CD4-positive, CD25-positive, alpha-beta regulatory T cell (primary cell): Measurements from ENCODE around the gene PDE6A. TPM values are rescaled to one million over a fixed set of nuclear protein-coding genes. Genes with fewer than 3 reads are reported as not detected.
"Not testable (repeated sequence)": the region's sequence is repeated elsewhere in the genome, so short reads cannot be mapped to it uniquely, and the experiment has no call there.

Experiments
- ATAC-seq, 2 donors: fragments of 150-1000 bp; cut with Tn5 transposase; one replicate each; pipeline ENCODE4 v1.10.0; 2021; ENCODE audit warnings: low read depth in 2 of 2, moderate number of reproducible peaks in 2 of 2, moderate library complexity in 1 of 2
- DNase-seq, 3 donors: peaks; one replicate each; pipeline versions ENCODE4 v3.0.0 to v3.0.0-alpha.2; 2012 to 2022; ENCODE audit warnings: mixed read lengths in 1 of 3
- H3K27ac ChIP-seq: one replicate; pipeline ENCODE4 v1.7.0; 2013; ENCODE audit warnings: mild to moderate bottlenecking, low read length; ENCODE audit not compliant: insufficient read depth, poor library complexity, severe bottlenecking
- H3K27me3 ChIP-seq: one replicate; pipeline ENCODE4 v1.7.0; 2013; ENCODE audit warnings: low read length; ENCODE audit not compliant: control insufficient read depth, insufficient read depth
- H3K36me3 ChIP-seq: one replicate; pipeline ENCODE4 v1.7.0; 2013; ENCODE audit warnings: mild to moderate bottlenecking, low read length, moderate library complexity; ENCODE audit not compliant: control insufficient read depth, insufficient read depth
- H3K4me1 ChIP-seq: 2 replicates; pipeline ENCODE4 v1.7.0; 2013; ENCODE audit warnings: mild to moderate bottlenecking, low read length; ENCODE audit not compliant: insufficient read depth, control insufficient read depth, poor library complexity, severe bottlenecking
- H3K4me3 ChIP-seq: one replicate; pipeline ENCODE4 v1.7.0; 2013; ENCODE audit warnings: low read depth, mild to moderate bottlenecking, low read length, moderate library complexity
- H3K9me3 ChIP-seq, 2 experiments: 1 replicate in 1 of 2; 2 replicates in 1 of 2; pipeline ENCODE4 v1.7.0; 2013; ENCODE audit warnings: low read length in 2 of 2, mild to moderate bottlenecking in 1 of 2, moderate library complexity in 1 of 2; ENCODE audit not compliant: control insufficient read depth in 2 of 2
- H3K27ac Mint-ChIP-seq, 3 donors: one replicate each; pipeline ENCODE4 v1.8.0; 2020 to 2022; ENCODE audit warnings: mild to moderate bottlenecking in 3 of 3, mixed read lengths in 3 of 3, moderate library complexity in 2 of 3
- H3K27me3 Mint-ChIP-seq: one replicate; pipeline ENCODE4 v1.8.0; 2022; ENCODE audit warnings: mild to moderate bottlenecking, mixed read lengths
- H3K36me3 Mint-ChIP-seq: one replicate; pipeline ENCODE4 v1.8.0; 2020; ENCODE audit warnings: mixed read lengths
- H3K4me1 Mint-ChIP-seq, 4 donors: one replicate each; pipeline ENCODE4 v1.8.0; 2020 to 2022; ENCODE audit warnings: mixed read lengths in 4 of 4, mild to moderate bottlenecking in 1 of 4
- H3K4me3 Mint-ChIP-seq, 4 donors: one replicate each; pipeline ENCODE4 v1.8.0; 2020 to 2022; ENCODE audit warnings: mild to moderate bottlenecking in 4 of 4, mixed read lengths in 4 of 4, moderate library complexity in 3 of 4
- H3K9me3 Mint-ChIP-seq, 7 donors: one replicate each; pipeline ENCODE4 v1.8.0; 2020 to 2022; ENCODE audit warnings: mixed read lengths in 7 of 7, mild to moderate bottlenecking in 3 of 7, moderate library complexity in 2 of 7
- polyA plus RNA-seq, 4 donors: library from polyadenylated mRNA; unstranded; fragments of 300-500 nt; fragmentation: Illumina TruSeq; gene quantifications; one replicate each; pipeline ENCODE4 v1.2.3, GENCODE V29; 2021
- total RNA-seq: library from RNA; stranded (reverse); gene quantifications from one replicate; pipeline ENCODE4 v1.2.3, GENCODE V29; 2022

PDE6A gene
- total and polyA plus RNA-seq, 5 donors from 2014 or later = not detected

DNA sequence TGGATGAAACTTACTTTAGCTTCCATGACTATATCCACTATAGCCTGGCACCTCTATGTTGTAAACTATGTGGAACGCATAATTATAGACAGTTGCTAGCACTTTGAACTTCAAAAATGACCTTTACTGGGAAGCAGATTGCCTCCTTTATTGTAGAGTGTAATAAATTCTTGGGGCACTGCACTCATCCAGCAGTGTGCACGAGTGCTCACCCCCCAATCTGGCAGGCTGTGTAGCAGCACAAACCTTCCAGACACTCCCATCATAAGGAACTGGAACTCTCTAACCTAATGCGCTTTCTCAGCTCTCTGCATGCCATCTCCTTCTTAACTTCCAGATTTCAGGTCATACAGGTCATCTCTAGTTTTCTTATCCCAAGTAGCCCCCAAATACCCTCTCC lies 1.5 kb upstream of the PDE6A start:
- DNase-seq (no peak), ATAC-seq (no peak)
- H3K4me3 Mint-ChIP-seq = no peak overlapping the region
- no peaks in the 10 kb centered on the region for H3K36me3 Mint-ChIP-seq
- Histone ChIP-seq H3K4me3 (no peak overlapping the region), H3K36me3 (no peaks in the 10 kb centered on the region), H3K27ac (no peak overlapping the region), H3K9me3 (no peaks in the 10 kb centered on the region), H3K4me1 (no peaks in the 10 kb centered on the region), H3K27me3 (peaks cover 5% of the 10 kb centered on the region)
- no peaks in the 10 kb centered on the region for H3K4me1 Mint-ChIP-seq
- peaks cover 20% of the 10 kb centered on the region for H3K27me3 Mint-ChIP-seq
- H3K27ac Mint-ChIP-seq = no peak overlapping the region
- no peaks in the 10 kb centered on the region for H3K9me3 Mint-ChIP-seq

DNA sequence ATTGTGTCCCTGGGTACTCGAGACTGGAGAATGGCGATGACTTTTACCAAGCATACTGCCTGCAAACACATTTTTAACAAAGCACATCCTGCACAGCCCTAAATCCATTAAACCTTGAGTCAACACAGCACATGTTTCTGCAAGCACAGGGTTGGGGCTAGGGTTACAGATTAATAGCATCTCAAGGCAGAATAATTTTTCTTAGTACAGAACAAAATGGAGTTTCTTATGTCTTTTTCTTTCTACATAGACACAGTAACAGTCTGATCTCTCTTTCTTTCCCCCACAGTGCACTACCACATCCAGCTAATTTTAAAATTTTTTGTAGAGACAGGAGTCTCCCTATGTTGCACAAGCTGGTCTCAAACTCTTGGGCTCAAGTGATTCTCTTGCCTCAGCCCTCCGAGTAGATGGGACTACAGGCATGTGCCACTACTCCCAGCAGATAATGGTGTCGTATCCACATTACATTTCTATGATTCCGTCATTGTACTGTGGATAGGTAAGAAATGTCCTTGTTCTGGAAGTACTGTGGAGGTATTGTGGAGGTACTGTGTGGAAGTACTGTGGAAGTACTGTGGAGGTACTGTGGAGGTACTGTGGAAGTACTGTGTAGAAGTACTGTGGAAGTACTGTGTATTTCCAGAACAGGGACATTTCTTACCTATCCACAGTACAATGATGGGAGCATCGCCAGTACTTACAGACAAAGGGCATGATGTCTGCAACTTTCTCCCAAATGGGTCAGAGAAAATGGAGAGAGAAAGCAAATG lies 1.2 kb downstream of the PDE6A start:
- H3K4me3 Mint-ChIP-seq, H3K27me3 Mint-ChIP-seq, H3K9me3 ChIP-seq, H3K27ac ChIP-seq, H3K4me1 ChIP-seq, H3K4me3 ChIP-seq, H3K27me3 ChIP-seq, DNase-seq, ATAC-seq, H3K36me3 ChIP-seq, H3K9me3 Mint-ChIP-seq, H3K4me1 Mint-ChIP-seq, H3K27ac Mint-ChIP-seq, H3K36me3 Mint-ChIP-seq: not testable (repeated sequence)

DNA sequence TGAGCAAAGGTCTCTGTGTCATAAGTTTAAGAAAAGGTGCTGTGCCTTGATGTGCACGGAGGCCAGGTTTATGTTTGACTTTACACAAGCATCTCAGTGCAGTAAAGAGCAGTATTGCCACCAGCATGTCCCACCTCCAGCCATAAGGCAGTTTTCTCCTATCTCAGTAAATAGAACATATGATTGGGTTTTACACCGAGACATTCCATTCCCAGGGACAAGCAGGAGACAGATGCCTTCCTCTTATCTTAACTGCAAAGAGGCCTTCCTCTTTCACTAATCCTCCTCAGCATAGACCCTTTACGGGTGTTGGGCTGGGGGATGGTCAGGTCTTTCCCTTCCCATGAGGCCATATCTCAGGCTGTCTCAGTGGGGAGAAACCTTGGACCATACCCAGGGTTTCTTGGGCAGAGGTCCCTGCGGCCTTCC lies 1.8 kb downstream of the PDE6A start:
- not testable (repeated sequence) for H3K27me3 Mint-ChIP-seq, H3K4me1 ChIP-seq, H3K27ac Mint-ChIP-seq, H3K27ac ChIP-seq, H3K36me3 ChIP-seq, ATAC-seq, H3K9me3 ChIP-seq, H3K4me3 ChIP-seq, H3K9me3 Mint-ChIP-seq, H3K36me3 Mint-ChIP-seq, H3K4me1 Mint-ChIP-seq, H3K4me3 Mint-ChIP-seq, H3K27me3 ChIP-seq, DNase-seq

GRCh38 chr5:149942199-149942598 lies 2.4 kb downstream of the PDE6A start:
- no peak overlapping the region for H3K4me3 Mint-ChIP-seq
- H3K27ac Mint-ChIP-seq = no peak overlapping the region
- H3K4me3 ChIP-seq = no peak overlapping the region
- DNase-seq = no peak
- no peaks in the 10 kb centered on the region for H3K36me3 ChIP-seq
- H3K27me3 Mint-ChIP-seq = peaks cover 6% of the 10 kb centered on the region
- H3K4me1 Mint-ChIP-seq = no peaks in the 10 kb centered on the region
- no peaks in the 10 kb centered on the region for H3K9me3 Mint-ChIP-seq
- no peaks in the 10 kb centered on the region for H3K4me1 ChIP-seq
- peaks cover 2% of the 10 kb centered on the region for H3K27me3 ChIP-seq
- H3K27ac ChIP-seq = no peak overlapping the region
- H3K36me3 Mint-ChIP-seq = no peaks in the 10 kb centered on the region
- ATAC-seq = no peak
- no peaks in the 10 kb centered on the region for H3K9me3 ChIP-seq

GRCh38 chr5:149941795-149942194 lies 2.8 kb downstream of the PDE6A start:
- Mint-ChIP-seq H3K4me3 (no peak overlapping the region), H3K4me1 (no peaks in the 10 kb centered on the region), H3K27ac (no peak overlapping the region), H3K27me3 (peaks cover 4% of the 10 kb centered on the region), H3K9me3 (no peaks in the 10 kb centered on the region), H3K36me3 (no peaks in the 10 kb centered on the region)
- no peak overlapping the region for H3K27ac ChIP-seq
- no peaks in the 10 kb centered on the region for H3K4me1 ChIP-seq
- ATAC-seq (no peak), DNase-seq (no peak)
- peaks cover 4% of the 10 kb centered on the region for H3K27me3 ChIP-seq
- no peak overlapping the region for H3K4me3 ChIP-seq
- no peaks in the 10 kb centered on the region for H3K9me3 ChIP-seq
- H3K36me3 ChIP-seq = no peaks in the 10 kb centered on the region

DNA sequence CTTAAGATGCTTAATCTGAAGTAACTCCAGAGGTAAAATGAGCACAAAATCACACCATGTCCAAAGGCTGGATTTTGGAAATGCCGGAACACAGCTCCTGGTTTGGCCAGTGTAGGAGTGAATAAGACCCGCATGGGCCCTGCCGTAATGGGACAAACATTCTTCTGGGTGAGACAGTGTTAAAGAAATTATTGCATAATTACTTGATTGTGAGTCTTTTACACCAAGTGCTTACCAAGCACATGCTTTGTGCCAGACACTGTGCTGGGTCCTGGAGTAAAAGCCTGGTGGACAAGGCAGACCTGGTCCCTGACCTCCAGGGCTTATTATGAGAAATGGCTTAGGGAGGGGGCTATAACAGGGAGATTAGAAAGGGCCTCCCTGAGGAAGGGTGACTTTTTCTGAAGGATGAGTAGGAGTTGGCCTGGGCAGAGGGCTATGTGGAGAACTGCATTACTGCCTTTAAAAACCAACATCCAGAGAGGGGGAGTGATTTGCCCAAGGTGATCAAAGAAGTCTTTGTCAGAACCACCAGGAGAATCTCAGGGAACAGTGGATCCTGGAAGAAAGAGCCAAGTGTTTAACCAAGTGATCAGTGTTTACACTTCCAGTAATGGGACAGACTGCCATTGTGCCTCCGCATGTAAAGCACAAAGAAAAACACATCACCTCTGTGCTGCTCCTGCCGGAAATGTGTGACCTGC lies 3.5 kb downstream of the PDE6A start:
- no peak for ATAC-seq
- DNase-seq = no peak
- H3K9me3 ChIP-seq = no peaks in the 10 kb centered on the region
- no peak overlapping the region for H3K4me3 ChIP-seq
- H3K4me1 ChIP-seq = no peaks in the 10 kb centered on the region
- H3K27me3 ChIP-seq = peaks cover 4% of the 10 kb centered on the region
- Mint-ChIP-seq H3K27ac (no peak overlapping the region), H3K4me3 (no peak overlapping the region), H3K27me3 (peaks cover 6% of the 10 kb centered on the region), H3K9me3 (no peaks in the 10 kb centered on the region), H3K36me3 (no peaks in the 10 kb centered on the region), H3K4me1 (no peaks in the 10 kb centered on the region)
- no peak overlapping the region for H3K27ac ChIP-seq
- no peaks in the 10 kb centered on the region for H3K36me3 ChIP-seq

DNA sequence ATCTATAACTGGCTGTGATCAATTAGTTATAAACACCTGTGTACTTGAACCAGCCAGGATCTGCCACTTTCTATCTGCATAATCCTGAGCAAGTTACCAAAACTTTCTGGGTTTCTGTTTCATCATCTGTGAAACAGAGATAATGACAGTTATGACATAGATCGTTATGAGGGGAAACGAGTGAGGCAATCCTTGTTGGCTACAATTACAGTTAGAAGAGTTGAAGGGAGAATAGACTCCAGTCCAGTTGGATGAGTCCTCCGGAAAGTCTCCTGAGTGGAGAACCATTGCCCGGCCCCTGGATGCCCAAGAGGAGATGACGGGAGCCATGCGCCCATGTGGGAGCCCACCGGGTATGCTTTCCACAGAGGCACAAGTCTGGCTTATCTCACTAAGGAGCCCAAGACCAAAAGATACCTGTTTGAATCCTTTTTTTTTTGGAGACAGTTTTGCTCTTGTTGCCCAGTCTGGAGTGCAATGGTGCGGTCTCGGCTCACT lies 4.5 kb downstream of the PDE6A start:
- H3K9me3 Mint-ChIP-seq = no peaks in the 10 kb centered on the region
- no peaks in the 10 kb centered on the region for H3K4me1 Mint-ChIP-seq
- DNase-seq (no peak), ATAC-seq (no peak)
- Histone ChIP-seq H3K36me3 (no peaks in the 10 kb centered on the region), H3K4me3 (no peak overlapping the region), H3K27ac (no peak overlapping the region), H3K9me3 (no peaks in the 10 kb centered on the region), H3K4me1 (no peaks in the 10 kb centered on the region), H3K27me3 (peaks cover 4% of the 10 kb centered on the region)
- H3K36me3 Mint-ChIP-seq = no peaks in the 10 kb centered on the region
- H3K4me3 Mint-ChIP-seq = no peak overlapping the region
- no peak overlapping the region for H3K27ac Mint-ChIP-seq
- H3K27me3 Mint-ChIP-seq = peaks cover 6% of the 10 kb centered on the region

DNA sequence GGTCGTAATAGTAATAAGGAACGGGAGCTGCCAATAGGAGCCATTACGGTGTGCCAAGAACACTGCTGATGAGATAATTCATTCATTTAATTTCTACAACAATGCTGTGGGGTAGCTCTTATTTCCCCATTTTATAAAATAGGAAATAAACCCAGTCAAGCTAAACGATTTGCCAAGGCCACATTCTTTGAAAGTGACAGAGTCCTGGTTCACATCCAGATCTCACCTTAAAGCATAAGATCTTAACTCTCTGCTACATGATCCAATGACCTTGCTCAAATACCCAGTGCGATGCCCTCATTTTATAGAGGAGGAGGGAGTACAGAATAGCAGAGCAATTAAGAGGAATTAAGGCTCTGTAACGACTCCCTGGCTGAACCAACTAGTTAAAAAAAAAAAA lies 5.0 kb downstream of the PDE6A start:
- H3K4me3 ChIP-seq = no peak overlapping the region
- no peaks in the 10 kb centered on the region for H3K36me3 Mint-ChIP-seq
- no peak overlapping the region for H3K27ac Mint-ChIP-seq
- no peaks in the 10 kb centered on the region for H3K36me3 ChIP-seq
- no peaks in the 10 kb centered on the region for H3K9me3 ChIP-seq
- no peaks in the 10 kb centered on the region for H3K9me3 Mint-ChIP-seq
- no peak overlapping the region for H3K27ac ChIP-seq
- H3K27me3 ChIP-seq = peaks cover 5% of the 10 kb centered on the region
- no peak overlapping the region for H3K4me3 Mint-ChIP-seq
- no peak for ATAC-seq
- no peaks in the 10 kb centered on the region for H3K4me1 ChIP-seq
- H3K27me3 Mint-ChIP-seq = peaks cover 6% of the 10 kb centered on the region
- no peaks in the 10 kb centered on the region for H3K4me1 Mint-ChIP-seq
- DNase-seq = no peak
